ENCODE measurements around the gene TAL1. TPM values are rescaled to one million over a fixed set of nuclear protein-coding genes. Genes with fewer than 3 reads are reported as not detected.

Gene TAL1
- total RNA-seq, 3 donors from 2014 or later = 1.2 to 3.0 (median 2.4) TPM

DNA sequence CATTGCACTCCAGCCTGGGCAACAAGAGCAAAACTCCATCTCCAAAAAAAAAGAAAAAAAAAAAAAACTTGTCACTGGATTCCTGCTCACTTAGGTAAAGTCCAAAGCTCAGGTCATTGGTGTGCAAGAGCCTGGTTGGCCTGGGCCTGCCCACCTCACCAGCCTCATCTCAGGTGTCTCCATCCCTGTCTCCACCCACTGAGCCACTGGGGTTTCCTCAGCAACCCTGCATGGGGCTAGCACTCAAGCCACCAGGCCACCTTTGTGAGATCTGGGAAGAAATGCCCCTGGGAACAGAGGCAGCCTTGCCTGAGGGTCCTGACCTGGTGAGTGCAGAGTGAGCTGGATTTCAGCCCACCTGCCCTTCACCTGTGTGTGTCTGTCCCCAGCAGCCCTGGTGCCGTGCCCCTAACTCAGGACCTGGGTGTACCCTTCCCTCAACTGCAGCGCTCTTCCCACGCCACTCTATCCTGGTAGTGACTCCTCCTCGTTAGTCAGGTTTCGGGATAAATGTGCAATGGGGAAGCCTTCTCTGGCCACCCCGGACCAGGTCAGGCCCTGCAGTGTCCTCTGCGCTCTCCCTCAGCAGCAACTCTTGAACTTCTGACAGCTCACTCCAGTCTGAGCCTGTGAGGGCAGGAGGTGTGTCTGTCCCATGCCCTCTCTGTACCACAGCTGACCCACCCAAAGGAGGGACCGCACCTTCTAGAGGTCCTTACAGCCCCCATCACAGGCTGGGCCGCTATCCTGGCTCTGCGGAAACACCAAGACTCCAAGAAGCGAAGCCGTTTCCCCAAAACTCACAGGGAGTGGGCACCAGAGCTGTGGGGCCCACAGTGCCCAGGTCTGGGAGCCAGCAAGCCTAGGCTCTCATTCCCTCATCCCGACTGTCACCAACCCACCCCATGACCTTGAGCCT lies 45.5 kb downstream of the TAL1 start:
- TF ChIP-seq, protein P1, sequence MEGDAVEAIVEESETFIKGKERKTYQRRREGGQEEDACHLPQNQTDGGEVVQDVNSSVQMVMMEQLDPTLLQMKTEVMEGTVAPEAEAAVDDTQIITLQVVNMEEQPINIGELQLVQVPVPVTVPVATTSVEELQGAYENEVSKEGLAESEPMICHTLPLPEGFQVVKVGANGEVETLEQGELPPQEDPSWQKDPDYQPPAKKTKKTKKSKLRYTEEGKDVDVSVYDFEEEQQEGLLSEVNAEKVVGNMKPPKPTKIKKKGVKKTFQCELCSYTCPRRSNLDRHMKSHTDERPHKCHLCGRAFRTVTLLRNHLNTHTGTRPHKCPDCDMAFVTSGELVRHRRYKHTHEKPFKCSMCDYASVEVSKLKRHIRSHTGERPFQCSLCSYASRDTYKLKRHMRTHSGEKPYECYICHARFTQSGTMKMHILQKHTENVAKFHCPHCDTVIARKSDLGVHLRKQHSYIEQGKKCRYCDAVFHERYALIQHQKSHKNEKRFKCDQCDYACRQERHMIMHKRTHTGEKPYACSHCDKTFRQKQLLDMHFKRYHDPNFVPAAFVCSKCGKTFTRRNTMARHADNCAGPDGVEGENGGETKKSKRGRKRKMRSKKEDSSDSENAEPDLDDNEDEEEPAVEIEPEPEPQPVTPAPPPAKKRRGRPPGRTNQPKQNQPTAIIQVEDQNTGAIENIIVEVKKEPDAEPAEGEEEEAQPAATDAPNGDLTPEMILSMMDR (IDR thresholded peaks at IDR 0.05) = no peak
- H3K9me3 ChIP-seq = no peaks in the 10 kb centered on the region
- no peak for DNase-seq
- no peak for ATAC-seq
- intact Hi-C loops (cut with DNase I, micrococcal nuclease) = no loop called here
- peaks cover 9% of the 10 kb centered on the region for H3K4me1 ChIP-seq (ENCODE audit: low read depth)
- H3K36me3 ChIP-seq (ENCODE audit: low read depth) = no peaks in the 10 kb centered on the region
- H3K4me3 ChIP-seq = no peak overlapping the region

GRCh38 chr1:47184822-47185677 lies 47.0 kb downstream of the TAL1 start:
- no peaks in the 10 kb centered on the region for H3K36me3 ChIP-seq (ENCODE audit: low read depth)
- no peak for ATAC-seq
- peaks cover 6% of the 10 kb centered on the region for H3K4me1 ChIP-seq (ENCODE audit: low read depth)
- DNase-seq = no peak
- no peaks in the 10 kb centered on the region for H3K9me3 ChIP-seq
- H3K4me3 ChIP-seq = no peak overlapping the region
- TF ChIP-seq, protein P1 (IDR thresholded peaks at IDR 0.05) = no peak
- intact Hi-C loops (cut with DNase I, micrococcal nuclease) = no loop called here

DNA sequence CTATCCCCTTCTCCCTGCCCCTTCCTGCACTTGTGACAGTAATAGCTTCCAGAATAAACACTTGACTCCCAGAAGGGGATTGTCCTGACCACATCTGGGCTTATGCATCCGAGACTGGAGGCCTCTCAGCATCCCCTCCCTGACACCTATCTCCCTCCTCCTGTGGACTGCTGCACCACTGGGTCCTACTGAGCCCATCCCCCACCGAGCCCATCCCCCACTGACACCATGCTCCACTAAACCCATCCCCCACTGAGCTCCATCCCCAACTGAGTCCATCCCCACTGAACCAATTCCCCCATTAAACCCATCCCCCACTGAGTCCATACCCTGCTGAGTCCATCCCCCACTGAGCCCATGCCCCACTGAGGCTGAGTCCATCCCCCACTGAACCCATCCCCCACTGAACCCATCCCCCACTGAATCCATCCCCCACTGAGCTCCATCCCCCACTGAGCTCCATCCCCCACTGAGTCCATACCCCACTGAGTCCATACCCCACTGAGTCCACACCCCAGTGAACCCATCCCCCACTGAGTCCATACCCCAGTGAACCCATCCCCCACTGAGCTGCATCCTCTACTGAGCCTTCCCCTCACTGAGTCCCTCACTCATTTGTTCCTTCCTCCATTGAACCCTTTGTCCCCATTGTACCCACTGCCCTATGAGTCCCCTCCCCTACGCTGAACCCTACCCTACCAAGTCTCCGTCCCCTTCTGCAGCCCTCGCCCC lies 47.8 kb downstream of the TAL1 start:
- H3K4me3 ChIP-seq = no peak overlapping the region
- ATAC-seq (no peak), DNase-seq (no peak)
- H3K9me3 ChIP-seq = no peaks in the 10 kb centered on the region
- no peaks in the 10 kb centered on the region for H3K36me3 ChIP-seq (ENCODE audit: low read depth)
- H3K4me1 ChIP-seq (ENCODE audit: low read depth) = peaks cover 11% of the 10 kb centered on the region
- intact Hi-C loops (cut with DNase I, micrococcal nuclease) = no loop called here
- TF ChIP-seq, protein P1 (IDR thresholded peaks at IDR 0.05) = no peak

GRCh38 chr1:47183308-47184089 lies 48.5 kb downstream of the TAL1 start:
- ATAC-seq = no peak
- intact Hi-C loops (cut with DNase I, micrococcal nuclease) = no loop called here

More at GRCh38 chr1:47183308-47184089, 48.5 kb downstream of the TAL1 start:
- no peaks in the 10 kb centered on the region for H3K9me3 ChIP-seq
- TF ChIP-seq, protein P1 (IDR thresholded peaks at IDR 0.05) = no peak
- no peak overlapping the region for H3K4me3 ChIP-seq
- peaks cover 13% of the 10 kb centered on the region for H3K4me1 ChIP-seq (ENCODE audit: low read depth)
- peak in 1 of 3 donors; percentile 17 for DNase-seq
- H3K36me3 ChIP-seq (ENCODE audit: low read depth) = no peaks in the 10 kb centered on the region

Data from mucosa of descending colon (tissue), 3 donors.